ENCODE measurements around the gene MINAR1. TPM values are rescaled to one million over a fixed set of nuclear protein-coding genes. Genes with fewer than 3 reads are reported as not detected.

MINAR1 gene
- total and polyA plus RNA-seq, 2 of the 13 experiments (the other 11 are each of a cell fraction or from before 2014, with no cell fraction given): 0.15 to 0.16 TPM

GRCh38 chr15:79437275-79438000, 5.3 kb downstream of the MINAR1 start:
- Histone ChIP-seq H3K4me3 (replicated peaks in 1 of 3; ENCODE audit: insufficient read depth in 1 of 3, low read depth in 2 of 3, low read length in 3 of 3) (no peak overlapping the region), H2AFZ (ENCODE audit: low read length) (no peak overlapping the region), H4K20me1 (ENCODE audit: insufficient read depth, low read length) (no peaks in the 10 kb centered on the region), H3K79me2 (ENCODE audit: insufficient read depth, low read length) (no peaks in the 10 kb centered on the region), H3K27me3 (ENCODE audit: control insufficient read depth in 1 of 2, insufficient read depth in 2 of 2, low read length in 2 of 2) (peaks cover 2 to 29% of the 10 kb centered on the region in 2 experiments; a peak in 4 of 5 replicates), H3K27ac (ENCODE audit: extremely low read length, insufficient read depth, low read length) (no peak overlapping the region), H3K4me2 (ENCODE audit: low read depth, low read length) (no peak overlapping the region), H3K9ac (ENCODE audit: insufficient read depth, low read depth, low read length) (no peak overlapping the region), H3K4me1 (ENCODE audit: insufficient read depth, low read length) (no peaks in the 10 kb centered on the region), H3K9me3 (ENCODE audit: low read length) (no peaks in the 10 kb centered on the region), H3K36me3 (replicated peaks in 1 of 2; ENCODE audit: control insufficient read depth in 1 of 2, insufficient read depth in 2 of 2, low read length in 2 of 2) (no peaks in the 10 kb centered on the region)
- DNase-seq (ENCODE audit: low spot score) (no peak), ATAC-seq (no peak), FAIRE-seq (no peak)
- intact Hi-C loops (cut with micrococcal nuclease; ENCODE audit: unreplicated experiment): no loop called here
- TF ChIP-seq U2AF2 (IDR thresholded peaks at IDR 0.05; ENCODE audit: low read depth, low read length) (no peak), ZFP37 (CRISPR knock-in tag; IDR thresholded peaks at IDR 0.05; ENCODE audit: borderline replicate concordance) (no peak), ZNF230 (CRISPR knock-in tag; IDR thresholded peaks at IDR 0.05) (no peak), ZNF256 (CRISPR knock-in tag; conservative IDR thresholded peaks at IDR 0.05) (no peak), DR1 (CRISPR knock-in tag; IDR thresholded peaks at IDR 0.05) (no peak), NRL (CRISPR knock-in tag; IDR thresholded peaks at IDR 0.05; ENCODE audit: borderline replicate concordance) (no peak), MXI1 (IDR thresholded peaks at IDR 0.05; ENCODE audit: borderline replicate concordance, low read depth, low read length) (no peak), ZNF280B (CRISPR knock-in tag; IDR thresholded peaks at IDR 0.05; ENCODE audit: borderline replicate concordance) (no peak), THAP11 (CRISPR knock-in tag; IDR thresholded peaks at IDR 0.05) (no peak), ZNF138 (CRISPR knock-in tag; IDR thresholded peaks at IDR 0.05; ENCODE audit: low read depth) (no peak), NCOR1 (IDR thresholded peaks at IDR 0.05; ENCODE audit: borderline replicate concordance, low read length) (no peak), ZNF276 (CRISPR knock-in tag; IDR thresholded peaks at IDR 0.05; ENCODE audit: low read depth) (no peak), HNF4G (IDR thresholded peaks at IDR 0.05; ENCODE audit: borderline replicate concordance, low read depth, low read length) (no peak), HNF4G (CRISPR knock-in tag; IDR thresholded peaks at IDR 0.05; ENCODE audit: borderline replicate concordance, low read depth) (no peak), PHF5A (CRISPR knock-in tag; IDR thresholded peaks at IDR 0.05; ENCODE audit: low read depth, unreplicated experiment) (no peak), ZNF747 (CRISPR knock-in tag; IDR thresholded peaks at IDR 0.05; ENCODE audit: borderline replicate concordance) (no peak)
- ChIA-PET CTCF (ENCODE audit: low intra/inter-chr PET ratio, low total read pairs) (no interaction called here), POLR2A (no interaction called here)
- in situ Hi-C loops (cut with HindIII; ENCODE audit: extremely low pct_ligation_motif_present, low pct_unique_long_range_greater_than_20kb): no loop called here
- WGBS (ENCODE audit: low lambda C conversion rate): 0% methylated on average over 1 of the region's 2 CpGs
- BruUV-seq (replicated peaks): no TSS peak
